GM21786 (cell line): ENCODE data around the gene TAPBP.
"Not testable (repeated sequence)": the region's sequence is repeated elsewhere in the genome, so short reads cannot be mapped to it uniquely, and the experiment has no call there.

ENCODE experiments used
- ATAC-seq: cut with Tn5 transposase; IDR thresholded peaks from one replicate; pipeline ENCODE4 v1.9.1; 2021; ENCODE audit not compliant: unreplicated experiment

Gene TAPBP

GRCh38 chr6:33313709-33314514, at the start of gene TAPBP:
Gene TAPBP, minus strand, starts transcription at chr6:33314078. Its CDS starts 37 bp downstream, at chr6:33314041.
- ATAC-seq: peak; percentile 31

DNA sequence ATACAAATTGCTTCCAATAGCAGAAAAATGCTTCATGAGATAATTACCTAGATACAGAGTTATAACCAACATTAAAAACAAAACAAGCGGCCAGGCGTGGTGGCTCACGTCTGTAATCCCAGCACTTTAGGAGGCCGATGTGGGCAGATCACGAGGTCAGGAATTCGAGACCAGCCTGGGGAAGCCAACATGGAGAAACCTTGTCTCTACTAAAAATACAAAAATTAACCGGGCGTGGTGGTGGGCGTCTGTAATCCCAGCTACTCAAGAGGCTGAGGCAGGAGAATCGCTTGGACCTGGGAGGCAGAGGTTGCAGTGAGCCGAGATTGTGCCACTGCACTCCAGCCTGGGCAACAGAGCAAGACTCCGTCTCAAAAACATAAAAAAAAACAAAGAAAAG, 49.6 kb upstream of the TAPBP start:
- not testable (repeated sequence) for ATAC-seq

DNA sequence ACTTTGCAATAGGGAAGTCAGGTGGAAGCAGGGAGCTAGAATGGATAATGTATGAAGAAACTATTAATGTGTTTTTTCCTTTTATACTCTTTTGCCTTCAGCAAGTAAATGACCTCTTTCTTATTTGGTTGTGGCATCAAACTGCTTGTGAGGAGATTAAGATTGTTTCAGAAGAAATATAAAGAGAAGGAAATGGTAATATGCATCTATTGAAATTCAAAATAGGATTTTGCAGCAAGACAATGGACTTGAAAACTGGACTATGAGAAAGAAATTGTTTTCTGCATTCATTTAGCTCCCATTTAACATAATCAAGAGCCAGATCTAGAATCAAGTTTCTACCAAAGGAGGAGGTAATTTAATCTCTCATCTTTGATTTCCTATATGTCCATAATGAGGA, 45.5 kb upstream of the TAPBP start:
- ATAC-seq: no peak

DNA sequence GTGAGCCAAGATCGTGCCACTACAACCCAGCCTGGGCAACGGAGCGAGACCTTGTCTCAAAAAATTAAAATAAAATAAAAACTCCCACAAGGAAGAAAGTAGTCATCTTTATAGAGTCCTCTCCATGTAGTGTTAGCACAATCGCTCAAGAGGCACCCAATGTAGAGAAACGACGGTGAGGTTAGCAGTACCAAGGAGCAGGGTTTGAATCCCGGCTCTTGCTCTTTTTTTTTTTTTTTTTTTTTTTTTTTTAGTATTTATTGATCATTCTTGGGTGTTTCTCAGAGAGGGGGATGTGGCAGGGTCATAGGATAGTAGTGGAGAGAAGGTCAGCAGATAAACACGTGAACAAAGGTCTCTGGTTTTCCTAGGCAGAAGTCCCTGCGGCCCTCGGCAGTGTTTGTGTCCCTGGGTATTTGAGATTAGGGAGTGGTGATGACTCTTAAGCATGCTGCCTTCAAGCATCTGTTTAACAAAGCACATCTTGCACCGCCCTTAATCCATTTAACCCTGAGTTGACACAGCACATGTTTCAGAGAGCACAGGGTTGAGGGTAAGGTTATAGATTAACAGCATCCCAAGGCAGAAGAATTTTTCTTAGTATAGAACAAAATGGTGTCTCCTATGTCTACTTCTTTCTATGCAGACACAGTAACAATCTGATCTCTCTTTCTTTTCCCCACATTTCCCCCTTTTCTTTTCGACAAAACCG, 43.4 kb upstream of the TAPBP start:
- not testable (repeated sequence) for ATAC-seq

DNA sequence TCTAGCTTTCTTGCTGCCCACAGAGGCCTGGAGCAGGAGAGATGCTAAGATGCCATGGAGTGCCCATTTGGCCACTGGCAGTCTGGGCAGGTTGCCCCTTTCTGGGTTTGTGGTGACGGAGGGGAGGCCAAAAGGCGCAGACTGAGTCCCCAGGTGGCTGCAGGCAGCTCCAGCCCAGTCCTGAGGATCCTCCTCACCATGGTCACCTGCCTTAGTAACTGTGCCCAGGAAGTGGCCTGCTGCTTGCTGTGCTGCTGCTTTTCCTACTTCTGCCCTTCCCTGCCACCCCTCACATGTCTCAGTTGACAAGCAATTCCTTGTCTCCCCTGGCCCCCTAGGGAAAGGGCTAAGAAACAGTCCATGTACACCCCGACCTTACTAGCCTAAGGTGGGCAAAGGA, 42.4 kb upstream of the TAPBP start:
- ATAC-seq: no peak

GRCh38 chr6:33355860-33356259, 42.0 kb upstream of the TAPBP start:
- ATAC-seq: not testable (repeated sequence)

GRCh38 chr6:33347816-33348215, 33.9 kb upstream of the TAPBP start:
- ATAC-seq: no peak

- ATAC-seq: not testable (repeated sequence)
These were observed 33.1 kb upstream of the TAPBP start for GRCh38 chr6:33346972-33347371.

DNA sequence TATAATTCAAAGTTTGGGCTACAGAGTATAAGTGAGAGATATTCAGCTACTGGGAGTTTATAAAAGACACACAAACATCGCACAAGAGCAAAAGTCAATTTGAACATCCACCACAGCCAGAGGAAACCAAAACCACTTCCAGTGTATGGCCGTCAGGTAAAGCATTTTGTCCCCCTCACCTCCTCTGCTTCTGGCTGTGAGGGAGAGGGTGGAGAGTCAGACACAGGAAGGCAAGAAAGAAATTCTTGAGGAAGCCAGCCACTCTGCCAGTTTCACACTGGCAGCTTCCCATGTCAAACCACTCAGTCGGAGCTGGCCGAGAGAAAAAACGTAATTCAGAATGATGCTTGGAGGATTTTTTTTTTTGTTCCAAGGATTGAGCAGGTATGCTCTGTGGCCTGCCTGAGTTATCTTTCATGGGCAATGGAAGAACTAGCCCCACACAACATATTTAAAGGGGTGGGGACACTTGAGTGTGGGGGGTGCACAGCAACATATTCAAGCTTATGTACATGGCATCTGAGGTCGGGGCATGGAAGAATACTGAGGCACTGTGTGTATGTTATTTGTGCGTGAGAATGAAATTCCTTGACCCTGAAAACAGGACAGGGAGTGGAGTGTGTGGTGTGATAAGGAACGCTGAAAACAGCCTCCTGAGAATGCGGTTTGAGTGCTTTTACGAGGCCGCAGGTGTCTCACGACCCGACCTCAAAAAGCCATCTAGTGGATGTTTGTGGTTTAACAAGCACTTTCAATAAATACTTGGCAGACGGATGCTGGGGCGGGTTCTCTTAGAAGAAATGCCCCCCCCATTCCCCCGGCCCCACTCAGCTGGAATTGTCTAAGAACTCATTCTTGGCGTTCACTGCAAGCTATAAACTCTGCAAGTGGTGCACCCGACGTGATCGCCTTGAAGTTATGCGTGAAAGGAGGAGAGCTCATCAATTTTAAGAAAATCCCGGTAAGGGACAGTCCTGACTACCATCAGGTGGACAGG, 31.1 kb upstream of the TAPBP start:
- no peak for ATAC-seq

GRCh38 chr6:33343953-33344611, 30.2 kb upstream of the TAPBP start:
- ATAC-seq: no peak

DNA sequence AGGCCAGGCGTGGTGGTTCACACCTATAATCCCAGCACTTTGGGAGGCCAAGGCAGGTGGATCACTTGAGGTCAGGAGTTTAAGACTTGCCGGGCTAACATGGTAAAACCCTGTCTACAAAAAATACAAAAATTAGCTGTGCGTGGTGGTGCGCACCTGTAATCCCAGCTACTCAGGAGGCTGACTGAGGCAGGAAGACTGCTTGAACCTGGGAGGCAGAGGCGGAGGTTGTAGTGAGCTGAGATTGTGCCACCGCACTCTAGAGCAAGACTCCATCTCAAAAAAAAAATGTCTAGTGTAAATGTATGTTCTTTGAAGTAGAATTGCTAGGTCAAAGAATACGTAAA, 29.7 kb upstream of the TAPBP start:
- ATAC-seq: not testable (repeated sequence)

DNA sequence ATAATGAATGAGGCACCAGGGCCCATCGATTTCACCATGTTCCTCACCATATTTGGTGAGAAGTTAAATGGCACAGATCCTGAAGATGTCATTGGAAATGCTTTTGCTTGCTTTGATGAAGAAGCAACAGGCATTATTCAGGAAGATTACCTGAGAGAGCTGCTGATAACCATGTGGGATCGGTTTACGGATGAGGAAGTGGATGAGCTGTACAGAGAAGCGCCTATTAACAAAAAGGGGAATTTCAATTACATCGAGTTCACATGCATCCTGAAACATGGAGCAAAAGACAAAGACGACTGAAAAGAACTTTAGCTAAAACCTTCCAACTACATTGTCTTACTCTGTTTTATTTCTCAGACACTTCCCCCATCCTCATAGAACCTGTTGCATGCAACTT, 25.3 kb upstream of the TAPBP start:
- no peak for ATAC-seq

GRCh38 chr6:33336495-33336894, 22.6 kb upstream of the TAPBP start:
- no peak for ATAC-seq

- ATAC-seq: no peak
These were observed 22.0 kb upstream of the TAPBP start for GRCh38 chr6:33335916-33336315.

DNA sequence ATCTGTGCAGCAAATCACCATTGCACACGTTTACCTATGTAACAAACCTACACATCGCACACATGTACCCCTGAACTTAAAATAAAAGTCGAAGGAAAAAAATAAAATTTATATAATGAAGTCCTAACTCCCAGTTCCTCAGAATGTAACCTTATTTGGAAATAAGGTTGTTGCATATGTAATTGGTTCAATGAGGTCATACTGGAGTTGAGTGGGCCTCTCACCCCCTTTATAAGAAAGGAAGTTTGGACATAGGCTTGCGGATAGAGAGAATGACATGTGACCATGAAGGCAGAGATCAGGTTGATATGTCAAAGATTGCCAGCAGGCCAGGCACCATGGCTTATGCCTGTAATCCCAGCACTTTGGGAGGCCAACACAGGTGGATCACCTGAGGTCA, 19.8 kb upstream of the TAPBP start:
- ATAC-seq: no peak

- no peak for ATAC-seq
These were observed 16.9 kb upstream of the TAPBP start for GRCh38 chr6:33330736-33331135.

GRCh38 chr6:33329058-33329457, 15.2 kb upstream of the TAPBP start:
- ATAC-seq: no peak

- ATAC-seq: no peak
These were observed 10.2 kb upstream of the TAPBP start for GRCh38 chr6:33324125-33324524.

DNA sequence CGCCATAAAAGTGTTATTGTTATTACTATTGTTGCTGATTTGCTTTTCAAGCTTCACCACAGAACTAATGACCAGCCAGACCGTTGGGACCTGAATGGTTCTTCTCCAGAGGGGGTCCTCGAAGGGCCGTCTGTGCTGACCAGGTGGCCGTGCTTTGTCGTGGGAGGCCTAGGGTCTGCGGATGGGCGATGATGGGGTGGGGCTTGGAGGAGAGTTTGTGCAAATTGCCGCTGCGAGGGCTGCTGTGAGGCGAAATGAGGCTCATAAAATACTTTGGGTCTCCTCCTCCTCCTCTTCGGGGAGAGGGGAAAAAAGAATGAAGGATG, 9.7 kb upstream of the TAPBP start:
- ATAC-seq: no peak

- ATAC-seq: no peak
These were observed 7.3 kb upstream of the TAPBP start for GRCh38 chr6:33321227-33321626.
